Breast epithelium (tissue), 4 donors: ENCODE results near the gene PRKG1. TPM values are rescaled to one million over a fixed set of nuclear protein-coding genes. Genes with fewer than 3 reads are reported as not detected.

ENCODE experiments used
- DNase-seq, 2 donors: peaks; one replicate each; pipeline ENCODE4 v3.0.0-alpha.2; 2019; ENCODE audit warnings: low spot score in 2 of 2
- H3K27ac ChIP-seq, 2 donors: fragments of 200-600 bp; sonication (generic) in 1 of 2; one replicate each; pipeline ENCODE4 v1.5.1; 2016 to 2019; ENCODE audit warnings: mild to moderate bottlenecking in 1 of 2
- H3K27me3 ChIP-seq, 2 donors: fragments of 200-600 bp; sonication (generic) in 1 of 2; one replicate each; pipeline versions ENCODE4 v1.5.1 to v1.6.0; 2017 to 2019; ENCODE audit warnings: control low read depth in 1 of 2, mild to moderate bottlenecking in 1 of 2
- H3K36me3 ChIP-seq: fragments of 200-600 bp; one replicate; pipeline ENCODE4 v1.5.1; 2019
- H3K4me1 ChIP-seq, 2 donors: fragments of 200-600 bp; sonication (generic); one replicate each; pipeline ENCODE4 v1.5.1; 2016 to 2019; ENCODE audit warnings: control low read depth in 1 of 2
- H3K4me3 ChIP-seq, 3 donors: fragments of 200-600 bp; sonication (generic); 1 replicate in 2 of 3; 2 replicates in 1 of 3; pipeline ENCODE4 v1.5.1; 2016 to 2019; ENCODE audit warnings: mild to moderate bottlenecking in 3 of 3, moderate library complexity in 2 of 3
- H3K9me3 ChIP-seq, 2 donors: fragments of 200-600 bp; sonication (generic) in 1 of 2; one replicate each; pipeline ENCODE4 v1.5.1; 2016 to 2019; ENCODE audit warnings: control low read depth in 1 of 2
- POLR2A ChIP-seq: fragments of 450-650 bp; IDR thresholded peaks from one replicate; pipeline ENCODE4 v1.6.1; 2016; ENCODE audit warnings: antibody characterized with exemption, mild to moderate bottlenecking, moderate library complexity
- POLR2AphosphoS5 ChIP-seq, 3 donors: sonication (generic); formaldehyde crosslinking; IDR thresholded peaks; one replicate each; pipeline ENCODE4 v1.6.1; 2017; ENCODE audit warnings: antibody characterized with exemption in 3 of 3
- intact Hi-C: fragments of 100-400 bp; cut with DNase I; formaldehyde crosslinking; loops from one replicate; pipeline ENCODE4 v1.15.1; 2023; ENCODE audit warnings: low total_unique reads
- total RNA-seq, 3 donors: library from RNA; depleted of rRNA; stranded (reverse); fragments of >200 nt; gene quantifications; one replicate each; pipeline ENCODE4 v1.1.0, GENCODE V29; 2016
- TF ChIP-seq, protein P1 (sequence below), 3 donors: fragments of 450-650 bp; IDR thresholded peaks; one replicate each; pipeline ENCODE4 v1.5.1; 2016 to 2017; ENCODE audit warnings: antibody characterized with exemption in 3 of 3, mild to moderate bottlenecking in 3 of 3, moderate library complexity in 3 of 3

PRKG1 gene
- total RNA-seq, 3 donors from 2014 or later = 10.9 to 36.9 (median 19.7) TPM

DNA sequence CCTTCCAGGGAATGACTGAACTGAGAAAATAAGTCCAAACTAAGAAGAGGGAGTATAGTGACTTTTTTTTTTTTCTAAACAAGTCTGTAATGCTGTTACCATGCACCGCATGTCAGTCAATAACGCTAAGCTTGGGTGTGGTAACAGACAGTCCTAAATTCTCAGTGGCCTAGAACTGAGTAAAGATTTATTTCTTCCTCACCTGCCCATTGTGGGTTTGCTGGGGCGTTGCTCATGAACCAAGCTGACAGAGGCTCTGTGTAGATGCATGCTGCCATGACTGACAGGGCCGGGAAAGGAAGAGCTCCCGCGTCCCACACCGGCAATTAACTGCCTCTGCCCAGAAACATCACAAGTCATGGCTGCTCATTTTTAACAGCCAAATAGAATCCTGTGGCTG is 25.5 kb upstream of the PRKG1 start:
- Histone ChIP-seq H3K4me3 (no peak overlapping the region), H3K36me3 (no peaks in the 10 kb centered on the region), H3K27ac (no peak overlapping the region), H3K27me3 (no peaks in the 10 kb centered on the region), H3K9me3 (no peaks in the 10 kb centered on the region), H3K4me1 (no peaks in the 10 kb centered on the region)
- intact Hi-C loops = no loop called here
- no peak for DNase-seq
- TF ChIP-seq POLR2A (no peak), POLR2AphosphoS5 (IDR thresholded peaks at IDR 0.05) (no peak)
- TF ChIP-seq, protein P1, sequence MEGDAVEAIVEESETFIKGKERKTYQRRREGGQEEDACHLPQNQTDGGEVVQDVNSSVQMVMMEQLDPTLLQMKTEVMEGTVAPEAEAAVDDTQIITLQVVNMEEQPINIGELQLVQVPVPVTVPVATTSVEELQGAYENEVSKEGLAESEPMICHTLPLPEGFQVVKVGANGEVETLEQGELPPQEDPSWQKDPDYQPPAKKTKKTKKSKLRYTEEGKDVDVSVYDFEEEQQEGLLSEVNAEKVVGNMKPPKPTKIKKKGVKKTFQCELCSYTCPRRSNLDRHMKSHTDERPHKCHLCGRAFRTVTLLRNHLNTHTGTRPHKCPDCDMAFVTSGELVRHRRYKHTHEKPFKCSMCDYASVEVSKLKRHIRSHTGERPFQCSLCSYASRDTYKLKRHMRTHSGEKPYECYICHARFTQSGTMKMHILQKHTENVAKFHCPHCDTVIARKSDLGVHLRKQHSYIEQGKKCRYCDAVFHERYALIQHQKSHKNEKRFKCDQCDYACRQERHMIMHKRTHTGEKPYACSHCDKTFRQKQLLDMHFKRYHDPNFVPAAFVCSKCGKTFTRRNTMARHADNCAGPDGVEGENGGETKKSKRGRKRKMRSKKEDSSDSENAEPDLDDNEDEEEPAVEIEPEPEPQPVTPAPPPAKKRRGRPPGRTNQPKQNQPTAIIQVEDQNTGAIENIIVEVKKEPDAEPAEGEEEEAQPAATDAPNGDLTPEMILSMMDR (IDR thresholded peaks at IDR 0.05) = no peak

DNA sequence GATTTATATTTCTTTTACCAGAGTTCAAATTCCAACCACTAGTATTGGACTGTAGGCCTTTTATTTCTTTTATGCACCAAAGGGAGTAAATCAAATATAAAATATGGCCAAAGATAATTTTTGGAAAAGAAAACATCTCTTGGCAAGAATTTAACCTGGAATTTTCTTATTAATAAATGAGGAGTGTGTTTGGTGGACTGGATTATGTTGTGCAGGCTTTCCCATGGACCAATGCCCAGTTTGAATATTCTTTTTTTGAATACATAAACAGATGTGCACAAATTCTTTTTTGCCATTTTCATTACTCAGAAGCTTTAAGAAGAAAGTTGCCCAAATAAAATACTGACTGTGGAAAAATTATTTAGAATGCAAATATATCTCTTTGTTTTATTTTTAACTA is 22.1 kb upstream of the PRKG1 start:
- Histone ChIP-seq H3K4me3 (no peak overlapping the region), H3K27ac (no peak overlapping the region), H3K4me1 (no peaks in the 10 kb centered on the region), H3K36me3 (no peaks in the 10 kb centered on the region), H3K9me3 (no peaks in the 10 kb centered on the region), H3K27me3 (no peaks in the 10 kb centered on the region)
- no peak for TF ChIP-seq POLR2AphosphoS5 (IDR thresholded peaks at IDR 0.05)
- TF ChIP-seq POLR2A = no peak
- TF ChIP-seq, protein P1 (IDR thresholded peaks at IDR 0.05) = no peak
- no peak for DNase-seq
- intact Hi-C loops = no loop called here

DNA sequence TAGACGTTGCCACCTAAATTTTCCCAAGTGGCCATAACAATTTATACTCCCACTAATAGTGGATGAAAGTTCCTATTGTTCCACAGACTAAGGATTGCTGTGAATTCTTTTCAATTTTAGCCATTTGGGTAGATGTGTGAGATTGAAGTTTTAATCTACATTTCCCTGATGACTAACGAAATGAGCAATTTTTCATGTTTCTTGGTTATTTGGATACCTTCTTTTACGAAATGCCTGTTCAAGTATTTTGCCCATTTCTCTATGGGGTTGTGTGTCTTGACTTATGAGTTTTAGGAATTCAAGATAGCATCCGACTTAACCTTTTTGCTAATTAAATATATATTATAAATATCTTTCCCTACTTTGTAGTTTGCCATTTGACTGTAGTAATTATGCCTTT is 16.4 kb upstream of the PRKG1 start:
- no peaks in the 10 kb centered on the region for H3K36me3 ChIP-seq
- no peak for DNase-seq
- TF ChIP-seq POLR2A (no peak), POLR2AphosphoS5 (IDR thresholded peaks at IDR 0.05) (no peak)
- TF ChIP-seq, protein P1 (IDR thresholded peaks at IDR 0.05) = no peak
- H3K27ac ChIP-seq = no peak overlapping the region
- no peak overlapping the region for H3K4me3 ChIP-seq
- H3K27me3 ChIP-seq = no peaks in the 10 kb centered on the region
- no peaks in the 10 kb centered on the region for H3K4me1 ChIP-seq
- intact Hi-C loops = no loop called here
- no peaks in the 10 kb centered on the region for H3K9me3 ChIP-seq

DNA sequence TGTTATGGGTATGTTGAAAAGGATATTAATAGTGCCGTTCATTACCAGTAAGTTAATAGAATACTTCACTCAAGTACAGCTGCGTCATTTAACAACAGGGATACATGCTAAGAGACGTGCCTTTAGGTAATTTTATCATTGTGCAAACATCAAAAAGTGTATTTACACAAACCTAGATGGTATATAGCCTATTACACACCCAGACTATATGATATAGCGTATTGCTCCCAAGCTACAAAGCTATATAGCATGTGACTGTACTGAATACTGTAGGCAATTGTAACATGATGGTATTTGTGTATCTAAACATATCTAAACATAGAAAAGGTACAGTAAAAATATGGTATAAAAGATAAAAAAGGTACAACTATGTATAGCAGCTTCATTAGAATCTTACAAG is 11.1 kb upstream of the PRKG1 start:
- Histone ChIP-seq H3K27ac (no peak overlapping the region), H3K27me3 (no peaks in the 10 kb centered on the region), H3K4me3 (no peak overlapping the region), H3K36me3 (no peaks in the 10 kb centered on the region), H3K4me1 (no peaks in the 10 kb centered on the region), H3K9me3 (no peaks in the 10 kb centered on the region)
- intact Hi-C loops = no loop called here
- TF ChIP-seq, protein P1 (IDR thresholded peaks at IDR 0.05) = no peak
- TF ChIP-seq POLR2AphosphoS5 (IDR thresholded peaks at IDR 0.05) (no peak), POLR2A (no peak)
- DNase-seq = no peak

DNA sequence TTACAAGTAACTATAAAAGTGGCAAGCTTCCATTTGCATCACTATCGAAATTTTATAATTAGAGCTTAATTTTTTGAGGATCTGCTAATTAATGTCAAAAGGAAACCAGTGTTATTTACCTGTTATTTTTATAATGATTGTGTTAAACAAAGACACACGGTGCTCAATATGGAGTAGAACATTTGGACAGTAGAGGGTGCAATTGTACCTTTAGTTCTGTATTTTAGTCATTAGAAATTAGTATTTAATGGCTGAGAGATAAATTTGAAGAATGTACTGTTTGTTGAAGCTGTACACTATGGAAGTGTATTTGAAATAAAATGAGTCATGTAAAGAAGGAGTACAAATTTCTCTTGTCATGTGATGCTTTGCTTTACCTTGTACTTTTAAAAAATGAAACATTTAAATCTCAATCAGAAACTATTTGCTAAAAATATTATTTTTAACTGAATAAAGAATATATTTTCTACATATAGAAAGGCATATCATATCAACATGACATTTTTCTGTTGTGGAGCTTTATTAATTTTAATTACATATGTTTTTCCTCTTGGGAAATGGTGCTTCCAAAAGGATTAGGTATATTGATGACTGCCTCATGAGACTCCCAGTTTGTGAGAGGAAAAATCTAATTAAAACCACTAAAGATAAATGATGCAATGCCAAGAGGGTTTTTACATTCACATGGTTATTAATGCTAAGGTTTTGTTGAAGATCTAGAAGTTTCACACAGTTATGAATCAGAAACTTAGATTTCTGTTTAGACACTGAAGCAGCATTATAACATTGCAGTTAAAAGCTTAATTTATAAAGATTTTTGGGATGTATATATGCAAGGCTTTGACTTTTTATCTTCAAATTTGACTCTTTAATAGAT is 10.4 kb upstream of the PRKG1 start:
- Histone ChIP-seq H3K9me3 (no peaks in the 10 kb centered on the region), H3K27me3 (no peaks in the 10 kb centered on the region), H3K36me3 (no peaks in the 10 kb centered on the region), H3K4me3 (no peak overlapping the region), H3K27ac (no peak overlapping the region), H3K4me1 (no peaks in the 10 kb centered on the region)
- TF ChIP-seq, protein P1 (IDR thresholded peaks at IDR 0.05) = peak in 2 of 3 donors; percentile 58 to 60
- no peak for TF ChIP-seq POLR2AphosphoS5 (IDR thresholded peaks at IDR 0.05)
- intact Hi-C loops = no loop called here
- DNase-seq = no peak
